Right lung (tissue), 5 donors: ENCODE data around the gene ZXDC. TPM values are rescaled to one million over a fixed set of nuclear protein-coding genes. Genes with fewer than 3 reads are reported as not detected.

Experiments used
- DNase-seq, 2 donors: peaks; one replicate each; pipeline ENCODE4 v3.0.0-alpha.2; 2013
- polyA plus RNA-seq, 5 donors: library from polyadenylated mRNA; unstranded; fragments of 120-200 nt; gene quantifications; one replicate each; pipeline versions ENCODE4 v1.2.1 to v1.2.3, GENCODE V29; 2013; ENCODE audit warnings: inconsistent platforms in 1 of 5, low replicate concordance in 1 of 5; ENCODE audit not compliant: insufficient read length in 5 of 5, insufficient read depth in 1 of 5

The ZXDC gene
- polyA plus RNA-seq, 5 donors, result 28.3 to 38.0 (median 30.2) TPM

- no peak for DNase-seq
These were observed 57.6 kb downstream of the ZXDC start for GRCh38 chr3:126417981-126418530.

- no peak for DNase-seq
These were observed 58.2 kb downstream of the ZXDC start for GRCh38 chr3:126417515-126417914.

GRCh38 chr3:126416943-126417342, 58.7 kb downstream of the ZXDC start:
- no peak for DNase-seq

- no peak for DNase-seq
These were observed 59.8 kb downstream of the ZXDC start for GRCh38 chr3:126415661-126416591.

- no peak for DNase-seq
These were observed 60.6 kb downstream of the ZXDC start for GRCh38 chr3:126414961-126415660.

- no peak for DNase-seq
These were observed 61.3 kb downstream of the ZXDC start for GRCh38 chr3:126414406-126414805.

GRCh38 chr3:126413693-126414080, 62.0 kb downstream of the ZXDC start:
- no peak for DNase-seq

GRCh38 chr3:126412841-126413692, 62.6 kb downstream of the ZXDC start:
- DNase-seq, result no peak

GRCh38 chr3:126408099-126408498, 67.6 kb downstream of the ZXDC start:
- no peak for DNase-seq

GRCh38 chr3:126407412-126408044, 68.2 kb downstream of the ZXDC start:
- no peak for DNase-seq

GRCh38 chr3:126406389-126407296, 69.0 kb downstream of the ZXDC start:
- no peak for DNase-seq

- DNase-seq, result no peak
These were observed 72.9 kb downstream of the ZXDC start for GRCh38 chr3:126402666-126403302.

GRCh38 chr3:126402178-126402577, 73.5 kb downstream of the ZXDC start:
- no peak for DNase-seq

- no peak for DNase-seq
These were observed 74.0 kb downstream of the ZXDC start for GRCh38 chr3:126401611-126402160.

GRCh38 chr3:126399756-126400155, 75.9 kb downstream of the ZXDC start:
- no peak for DNase-seq

- DNase-seq, result no peak
These were observed 76.3 kb downstream of the ZXDC start for GRCh38 chr3:126399351-126399735.

GRCh38 chr3:126398423-126399350, 77.0 kb downstream of the ZXDC start:
- no peak for DNase-seq
